H1 (cell line): ENCODE measurements around the gene KCNA5. TPM values are rescaled to one million over a fixed set of nuclear protein-coding genes. Genes with fewer than 3 reads are reported as not detected.

ENCODE experiments used
- ATF3 ChIP-seq: IDR thresholded peaks from 2 replicates; pipeline ENCODE4 v1.6.1; 2011; ENCODE audit warnings: low read depth, mild to moderate bottlenecking, low read length; ENCODE audit not compliant: insufficient read depth
- GABPA ChIP-seq: IDR thresholded peaks from 2 replicates; pipeline ENCODE4 v1.6.1; 2011; ENCODE audit warnings: mild to moderate bottlenecking, low read length, moderate library complexity, borderline replicate concordance; ENCODE audit not compliant: insufficient read depth
- KDM1A ChIP-seq: fragments of 200-600, 300-600 bp; sonication (generic); IDR thresholded peaks from 2 replicates; pipeline ENCODE4 v1.7.1; 2016; ENCODE audit warnings: mild to moderate bottlenecking, low read length, borderline replicate concordance
- MAX ChIP-seq: IDR thresholded peaks from 2 replicates; pipeline ENCODE4 v1.6.1; 2012; ENCODE audit warnings: inconsistent platforms
- PHF8 ChIP-seq: fragments of 200-600 bp; sonication (generic); conservative IDR thresholded peaks from 2 replicates; pipeline ENCODE4 v1.7.1; 2012; ENCODE audit warnings: low read depth, mild to moderate bottlenecking, inconsistent platforms, low read length, moderate library complexity
- RBBP5 ChIP-seq: IDR thresholded peaks from 2 replicates; pipeline ENCODE4 v1.7.1; 2012; ENCODE audit warnings: low read depth, mild to moderate bottlenecking, inconsistent platforms, low read length, moderate library complexity, borderline replicate concordance
- SP1 ChIP-seq: IDR thresholded peaks from 2 replicates; pipeline ENCODE4 v1.6.1; 2011; ENCODE audit warnings: low read depth, low read length
- ZNF274 ChIP-seq: IDR thresholded peaks from 2 replicates; pipeline ENCODE4 v1.7.0; 2012; ENCODE audit warnings: low read length, borderline replicate concordance; ENCODE audit errors: extremely low read depth
- polyA plus RNA-seq, 7 experiments: library from polyadenylated mRNA; depleted of rRNA in 3 of 7; stranded (reverse) in 5 of 7; unstranded in 2 of 7; fragments of >200 nt in 5 of 7; fragments of 200-250 nt in 2 of 7; gene quantifications; 1 replicate in 5 of 7; 2 replicates in 1 of 7; 4 replicates in 1 of 7; pipeline versions ENCODE4 v1.2.1 to v1.2.3, GENCODE V29; 2011 to 2013; ENCODE audit warnings: missing spikeins in 2 of 7, mixed read lengths in 2 of 7
- total RNA-seq: library from RNA; stranded (reverse); fragmentation: NEBNext Ultra II Directional; extraction: Animal tissue kit (Norgen Biotek cat#: 25700); gene quantifications from 2 replicates; pipeline ENCODE4 v1.2.1, GENCODE V29; 2021

KCNA5 gene
- total and polyA plus RNA-seq, 2 of the 8 experiments (the other 6 are each of a cell fraction or from before 2014, with no cell fraction given) = 0.20 to 0.29 TPM

- TF ChIP-seq GABPA (no peak), MAX (no peak), ATF3 (no peak), KDM1A (no peak), ZNF274 (no peak), PHF8 (no peak), RBBP5 (no peak), SP1 (no peak)
Observed at GRCh38 chr12:5070090-5070489, 26.4 kb downstream of the KCNA5 start (continued).
